IgD-negative memory B cell (primary cell): Measurements from ENCODE around the gene PGGHG. TPM values are rescaled to one million over a fixed set of nuclear protein-coding genes. Genes with fewer than 3 reads are reported as not detected.

Experiments
- H3K27ac Mint-ChIP-seq, 3 donors: one replicate each; pipeline ENCODE4 v1.8.0; 2020 to 2022; ENCODE audit warnings: mild to moderate bottlenecking in 3 of 3, mixed read lengths in 3 of 3, moderate library complexity in 1 of 3
- H3K27me3 Mint-ChIP-seq: one replicate; pipeline ENCODE4 v1.8.0; 2021; ENCODE audit warnings: mixed read lengths
- H3K36me3 Mint-ChIP-seq: one replicate; pipeline ENCODE4 v1.8.0; 2020; ENCODE audit warnings: mild to moderate bottlenecking, mixed read lengths
- H3K4me1 Mint-ChIP-seq, 3 donors: one replicate each; pipeline ENCODE4 v1.8.0; 2020 to 2022; ENCODE audit warnings: mixed read lengths in 3 of 3, mild to moderate bottlenecking in 1 of 3
- H3K4me3 Mint-ChIP-seq, 4 donors: one replicate each; pipeline ENCODE4 v1.8.0; 2020 to 2022; ENCODE audit warnings: mild to moderate bottlenecking in 4 of 4, mixed read lengths in 4 of 4, moderate library complexity in 3 of 4
- H3K9me3 Mint-ChIP-seq, 3 donors: one replicate each; pipeline ENCODE4 v1.8.0; 2020 to 2021; ENCODE audit warnings: mixed read lengths in 3 of 3, mild to moderate bottlenecking in 1 of 3
- polyA plus RNA-seq: library from polyadenylated mRNA; unstranded; fragments of 300-500 nt; fragmentation: Illumina TruSeq; gene quantifications from one replicate; pipeline ENCODE4 v1.2.3, GENCODE V29; 2021

PGGHG gene
- polyA plus RNA-seq, 1 donor from 2014 or later, result 6.1 TPM

- Mint-ChIP-seq H3K36me3 (peaks cover 1% of the 10 kb centered on the region), H3K4me1 (peaks cover 16 to 26% (median 24%) of the 10 kb centered on the region in 3 donors), H3K9me3 (no peaks in the 10 kb centered on the region)
These were observed 10.7 kb upstream of the PGGHG start, which contains the start of gene NLRP6 for GRCh38 chr11:278001-278951. Gene NLRP6 (plus strand): TSS chr11:278407. CDS start chr11:278570, 163 bp downstream.

DNA sequence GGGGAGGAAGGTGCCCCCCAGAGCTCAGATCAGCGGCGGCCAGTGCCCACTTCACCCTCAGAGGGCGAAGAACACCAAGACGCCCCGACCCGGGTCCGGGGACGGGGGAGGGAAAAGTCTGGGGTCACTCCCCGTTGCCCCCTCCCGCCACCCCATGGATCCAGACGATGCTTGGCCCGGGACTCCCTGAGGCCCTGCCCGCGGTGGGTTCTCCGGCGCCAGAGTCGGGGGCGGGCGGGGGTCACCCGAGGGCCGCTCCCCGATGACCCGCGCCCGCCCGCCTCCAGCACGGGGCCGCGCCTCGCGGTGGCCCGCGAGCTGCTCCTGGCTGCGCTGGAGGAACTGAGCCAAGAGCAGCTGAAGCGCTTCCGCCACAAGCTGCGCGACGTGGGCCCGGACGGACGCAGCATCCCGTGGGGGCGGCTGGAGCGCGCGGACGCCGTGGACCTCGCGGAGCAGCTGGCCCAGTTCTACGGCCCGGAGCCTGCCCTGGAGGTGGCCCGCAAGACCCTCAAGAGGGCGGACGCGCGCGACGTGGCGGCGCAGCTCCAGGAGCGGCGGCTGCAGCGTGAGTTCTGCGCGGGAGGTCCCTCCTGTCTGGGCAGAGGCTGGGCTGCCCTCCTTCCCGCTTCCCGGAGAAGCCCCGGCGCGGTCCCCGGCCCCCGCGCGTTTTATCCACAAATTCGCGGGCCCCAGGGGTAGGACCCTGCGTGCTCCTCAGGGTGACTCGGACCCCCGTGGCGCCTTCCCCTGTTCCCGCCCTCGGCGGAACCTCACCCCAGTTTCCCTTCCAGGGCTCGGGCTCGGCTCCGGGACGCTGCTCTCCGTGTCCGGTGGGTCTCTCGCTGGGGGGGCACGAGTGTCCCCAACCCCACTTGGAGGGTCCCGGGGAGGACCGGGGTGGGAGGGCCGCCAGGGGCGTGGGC is 9.6 kb upstream of the PGGHG start:
- peaks cover 19% of the 10 kb centered on the region for H3K27me3 Mint-ChIP-seq
- H3K36me3 Mint-ChIP-seq, result peaks cover 1% of the 10 kb centered on the region
- peak overlapping the region in 3 of 4 donors; percentile 34 to 85 (median 84) for H3K4me3 Mint-ChIP-seq
- no peak overlapping the region for H3K27ac Mint-ChIP-seq
- no peaks in the 10 kb centered on the region for H3K9me3 Mint-ChIP-seq
- peaks cover 16 to 24% (median 24%) of the 10 kb centered on the region in 3 donors for H3K4me1 Mint-ChIP-seq

More at GRCh38 chr11:278001-278951, 10.7 kb upstream of the PGGHG start, which contains the start of gene NLRP6:
- Mint-ChIP-seq H3K4me3 (peak within 1 kb of the TSS in 3 of 4 donors; percentile 48 to 84 (median 55)), H3K27ac (peak within 1 kb of the TSS in 2 of 3 donors; percentile 29 to 76), H3K27me3 (peaks cover 16% of the 10 kb centered on the region)

DNA sequence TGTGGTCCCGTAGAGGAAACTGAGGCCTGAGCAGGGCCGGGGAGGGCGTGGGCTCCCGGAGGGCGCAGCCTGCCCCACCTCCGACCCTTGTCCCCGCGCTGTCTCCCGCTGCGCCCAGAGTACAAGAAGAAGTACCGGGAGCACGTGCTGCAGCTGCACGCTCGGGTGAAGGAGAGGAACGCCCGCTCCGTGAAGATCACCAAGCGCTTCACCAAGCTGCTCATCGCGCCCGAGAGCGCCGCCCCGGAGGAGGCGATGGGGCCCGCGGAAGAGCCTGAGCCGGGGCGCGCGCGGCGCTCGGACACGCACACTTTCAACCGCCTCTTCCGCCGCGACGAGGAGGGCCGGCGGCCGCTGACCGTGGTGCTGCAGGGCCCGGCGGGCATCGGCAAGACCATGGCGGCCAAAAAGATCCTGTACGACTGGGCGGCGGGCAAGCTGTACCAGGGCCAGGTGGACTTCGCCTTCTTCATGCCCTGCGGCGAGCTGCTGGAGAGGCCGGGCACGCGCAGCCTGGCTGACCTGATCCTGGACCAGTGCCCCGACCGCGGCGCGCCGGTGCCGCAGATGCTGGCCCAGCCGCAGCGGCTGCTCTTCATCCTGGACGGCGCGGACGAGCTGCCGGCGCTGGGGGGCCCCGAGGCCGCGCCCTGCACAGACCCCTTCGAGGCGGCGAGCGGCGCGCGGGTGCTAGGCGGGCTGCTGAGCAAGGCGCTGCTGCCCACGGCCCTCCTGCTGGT is 8.8 kb upstream of the PGGHG start:
- Mint-ChIP-seq H3K27ac (no peak overlapping the region), H3K9me3 (no peaks in the 10 kb centered on the region), H3K4me1 (peaks cover 12 to 20% (median 19%) of the 10 kb centered on the region in 3 donors), H3K27me3 (peaks cover 19% of the 10 kb centered on the region), H3K4me3 (peak overlapping the region; percentile 80 to 92 (median 84)), H3K36me3 (peaks cover 1% of the 10 kb centered on the region)

DNA sequence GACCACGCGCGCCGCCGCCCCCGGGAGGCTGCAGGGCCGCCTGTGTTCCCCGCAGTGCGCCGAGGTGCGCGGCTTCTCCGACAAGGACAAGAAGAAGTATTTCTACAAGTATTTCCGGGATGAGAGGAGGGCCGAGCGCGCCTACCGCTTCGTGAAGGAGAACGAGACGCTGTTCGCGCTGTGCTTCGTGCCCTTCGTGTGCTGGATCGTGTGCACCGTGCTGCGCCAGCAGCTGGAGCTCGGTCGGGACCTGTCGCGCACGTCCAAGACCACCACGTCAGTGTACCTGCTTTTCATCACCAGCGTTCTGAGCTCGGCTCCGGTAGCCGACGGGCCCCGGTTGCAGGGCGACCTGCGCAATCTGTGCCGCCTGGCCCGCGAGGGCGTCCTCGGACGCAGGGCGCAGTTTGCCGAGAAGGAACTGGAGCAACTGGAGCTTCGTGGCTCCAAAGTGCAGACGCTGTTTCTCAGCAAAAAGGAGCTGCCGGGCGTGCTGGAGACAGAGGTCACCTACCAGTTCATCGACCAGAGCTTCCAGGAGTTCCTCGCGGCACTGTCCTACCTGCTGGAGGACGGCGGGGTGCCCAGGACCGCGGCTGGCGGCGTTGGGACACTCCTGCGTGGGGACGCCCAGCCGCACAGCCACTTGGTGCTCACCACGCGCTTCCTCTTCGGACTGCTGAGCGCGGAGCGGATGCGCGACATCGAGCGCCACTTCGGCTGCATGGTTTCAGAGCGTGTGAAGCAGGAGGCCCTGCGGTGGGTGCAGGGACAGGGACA is 8.0 kb upstream of the PGGHG start:
- Mint-ChIP-seq H3K36me3 (peaks cover 1% of the 10 kb centered on the region), H3K27me3 (peaks cover 19% of the 10 kb centered on the region), H3K9me3 (no peaks in the 10 kb centered on the region), H3K4me3 (peak overlapping the region; percentile 75 to 86 (median 80)), H3K4me1 (peaks cover 11 to 15% (median 15%) of the 10 kb centered on the region in 3 donors), H3K27ac (peak overlapping the region in 2 of 3 donors; percentile 62 to 85)

DNA sequence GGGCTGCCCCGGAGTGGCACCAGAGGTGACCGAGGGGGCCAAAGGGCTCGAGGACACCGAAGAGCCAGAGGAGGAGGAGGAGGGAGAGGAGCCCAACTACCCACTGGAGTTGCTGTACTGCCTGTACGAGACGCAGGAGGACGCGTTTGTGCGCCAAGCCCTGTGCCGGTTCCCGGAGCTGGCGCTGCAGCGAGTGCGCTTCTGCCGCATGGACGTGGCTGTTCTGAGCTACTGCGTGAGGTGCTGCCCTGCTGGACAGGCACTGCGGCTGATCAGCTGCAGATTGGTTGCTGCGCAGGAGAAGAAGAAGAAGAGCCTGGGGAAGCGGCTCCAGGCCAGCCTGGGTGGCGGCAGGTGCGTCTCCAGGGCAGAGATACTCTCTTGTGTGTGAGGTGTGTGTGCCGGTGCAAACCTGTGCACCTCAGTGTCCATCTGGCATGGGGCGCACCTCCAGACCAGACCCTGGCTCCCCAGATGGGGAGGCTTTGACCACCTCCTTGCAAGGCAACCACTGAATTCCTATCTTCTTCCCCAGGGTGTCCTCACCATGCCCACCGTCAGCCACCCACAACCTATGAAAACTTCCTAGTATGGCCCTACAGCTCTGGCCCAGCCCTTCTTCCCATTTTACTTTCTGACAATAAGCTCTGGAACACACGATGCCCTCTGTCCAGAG is 7.3 kb upstream of the PGGHG start:
- H3K9me3 Mint-ChIP-seq, result no peaks in the 10 kb centered on the region
- H3K27ac Mint-ChIP-seq, result peak overlapping the region in 2 of 3 donors; percentile 62 to 85
- peak overlapping the region; percentile 75 to 86 (median 80) for H3K4me3 Mint-ChIP-seq
- peaks cover 1% of the 10 kb centered on the region for H3K36me3 Mint-ChIP-seq
- peaks cover 19% of the 10 kb centered on the region for H3K27me3 Mint-ChIP-seq
- peaks cover 9 to 15% (median 13%) of the 10 kb centered on the region in 3 donors for H3K4me1 Mint-ChIP-seq

GRCh38 chr11:282171-282570 is 6.8 kb upstream of the PGGHG start:
- peak overlapping the region in 2 of 4 donors; percentile 63 to 75 for H3K4me3 Mint-ChIP-seq
- no peak overlapping the region for H3K27ac Mint-ChIP-seq
- H3K4me1 Mint-ChIP-seq, result peaks cover 8 to 19% (median 16%) of the 10 kb centered on the region in 3 donors
- no peaks in the 10 kb centered on the region for H3K9me3 Mint-ChIP-seq
- peaks cover 20% of the 10 kb centered on the region for H3K27me3 Mint-ChIP-seq
- H3K36me3 Mint-ChIP-seq, result peaks cover 1% of the 10 kb centered on the region

- no peaks in the 10 kb centered on the region for H3K9me3 Mint-ChIP-seq
- H3K4me3 Mint-ChIP-seq, result peak overlapping the region in 2 of 4 donors; percentile 42 to 63
- peaks cover 8 to 20% (median 18%) of the 10 kb centered on the region in 3 donors for H3K4me1 Mint-ChIP-seq
- peak overlapping the region in 1 of 3 donors; percentile 1 for H3K27ac Mint-ChIP-seq
- peaks cover 20% of the 10 kb centered on the region for H3K27me3 Mint-ChIP-seq
- H3K36me3 Mint-ChIP-seq, result peaks cover 1% of the 10 kb centered on the region
These were observed 6.1 kb upstream of the PGGHG start for GRCh38 chr11:282630-283360.

DNA sequence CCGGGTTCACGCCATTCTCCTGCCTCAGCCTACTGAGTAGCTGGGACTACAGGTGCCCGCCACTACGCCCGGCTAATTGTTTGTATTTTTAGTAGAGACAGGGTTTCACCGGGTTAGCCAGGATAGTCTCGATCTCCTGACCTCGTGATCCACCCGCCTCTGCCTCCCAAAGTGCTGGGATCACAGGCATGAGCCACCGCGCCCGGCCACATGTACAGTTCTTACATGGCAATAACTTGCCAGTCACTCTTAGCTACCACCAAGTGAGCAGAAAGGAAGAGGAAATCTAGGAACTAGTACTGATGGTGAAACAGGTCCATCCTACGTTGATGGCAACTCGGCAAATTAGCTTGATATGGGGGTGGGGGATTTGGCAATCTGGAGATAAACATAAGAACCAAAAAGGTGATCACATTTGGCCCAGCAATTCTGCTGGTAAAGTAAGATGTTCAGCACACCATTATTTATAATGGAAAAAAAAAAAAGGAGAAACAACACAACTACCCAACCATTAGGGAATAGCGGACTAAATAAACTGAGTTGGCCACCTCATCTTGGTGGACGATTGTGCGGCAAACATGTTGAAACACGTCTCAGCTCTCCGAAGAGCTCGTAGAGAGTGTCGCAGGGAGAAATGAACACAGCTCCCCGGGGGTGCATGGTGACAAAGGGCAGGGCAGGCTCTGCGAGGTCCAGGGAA is 5.4 kb upstream of the PGGHG start:
- Mint-ChIP-seq H3K27ac (peak overlapping the region; percentile 1 to 69 (median 40)), H3K27me3 (peaks cover 21% of the 10 kb centered on the region), H3K4me1 (peaks cover 8 to 25% (median 18%) of the 10 kb centered on the region in 3 donors), H3K36me3 (peaks cover 1% of the 10 kb centered on the region), H3K4me3 (peak overlapping the region in 2 of 4 donors; percentile 30 to 59), H3K9me3 (no peaks in the 10 kb centered on the region)

DNA sequence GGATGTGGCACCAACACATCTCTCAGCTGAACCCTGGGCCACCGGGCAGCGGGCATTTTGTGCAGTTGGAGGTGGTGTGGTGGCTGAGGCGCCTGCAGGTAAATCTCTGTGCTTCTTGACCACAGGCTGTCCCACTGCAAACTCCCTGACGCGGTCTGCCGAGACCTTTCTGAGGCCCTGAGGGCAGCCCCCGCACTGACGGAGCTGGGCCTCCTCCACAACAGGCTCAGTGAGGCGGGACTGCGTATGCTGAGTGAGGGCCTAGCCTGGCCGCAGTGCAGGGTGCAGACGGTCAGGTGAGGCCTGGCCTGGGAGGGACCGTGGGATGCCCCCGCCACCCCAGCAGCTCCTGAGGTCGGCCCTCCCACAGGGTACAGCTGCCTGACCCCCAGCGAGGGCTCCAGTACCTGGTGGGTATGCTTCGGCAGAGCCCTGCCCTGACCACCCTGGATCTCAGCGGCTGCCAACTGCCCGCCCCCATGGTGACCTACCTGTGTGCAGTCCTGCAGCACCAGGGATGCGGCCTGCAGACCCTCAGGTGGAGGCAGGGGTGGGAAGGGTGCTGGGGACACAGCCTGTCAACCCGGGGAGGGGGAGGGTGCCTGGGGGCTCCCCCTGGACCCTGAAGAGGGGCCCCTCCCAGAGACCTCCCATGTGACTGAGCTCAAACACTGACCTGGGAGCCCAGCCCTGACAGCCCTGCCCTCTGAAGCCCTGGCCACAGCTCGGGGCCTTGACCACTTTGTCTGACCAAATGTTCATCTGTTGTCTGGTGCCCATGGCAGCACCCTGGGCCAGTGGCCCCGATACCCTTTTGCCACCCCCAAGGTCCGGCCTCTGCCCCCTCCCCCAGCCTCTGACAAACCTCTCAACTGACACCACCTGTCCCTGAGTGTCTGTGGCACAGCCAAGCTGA is 4.6 kb upstream of the PGGHG start:
- Mint-ChIP-seq H3K27me3 (peaks cover 20% of the 10 kb centered on the region), H3K36me3 (peaks cover 1% of the 10 kb centered on the region), H3K9me3 (no peaks in the 10 kb centered on the region), H3K4me1 (peaks cover 8 to 23% (median 15%) of the 10 kb centered on the region in 3 donors), H3K4me3 (peak overlapping the region in 1 of 4 donors; percentile 59), H3K27ac (peak overlapping the region in 1 of 3 donors; percentile 69)

DNA sequence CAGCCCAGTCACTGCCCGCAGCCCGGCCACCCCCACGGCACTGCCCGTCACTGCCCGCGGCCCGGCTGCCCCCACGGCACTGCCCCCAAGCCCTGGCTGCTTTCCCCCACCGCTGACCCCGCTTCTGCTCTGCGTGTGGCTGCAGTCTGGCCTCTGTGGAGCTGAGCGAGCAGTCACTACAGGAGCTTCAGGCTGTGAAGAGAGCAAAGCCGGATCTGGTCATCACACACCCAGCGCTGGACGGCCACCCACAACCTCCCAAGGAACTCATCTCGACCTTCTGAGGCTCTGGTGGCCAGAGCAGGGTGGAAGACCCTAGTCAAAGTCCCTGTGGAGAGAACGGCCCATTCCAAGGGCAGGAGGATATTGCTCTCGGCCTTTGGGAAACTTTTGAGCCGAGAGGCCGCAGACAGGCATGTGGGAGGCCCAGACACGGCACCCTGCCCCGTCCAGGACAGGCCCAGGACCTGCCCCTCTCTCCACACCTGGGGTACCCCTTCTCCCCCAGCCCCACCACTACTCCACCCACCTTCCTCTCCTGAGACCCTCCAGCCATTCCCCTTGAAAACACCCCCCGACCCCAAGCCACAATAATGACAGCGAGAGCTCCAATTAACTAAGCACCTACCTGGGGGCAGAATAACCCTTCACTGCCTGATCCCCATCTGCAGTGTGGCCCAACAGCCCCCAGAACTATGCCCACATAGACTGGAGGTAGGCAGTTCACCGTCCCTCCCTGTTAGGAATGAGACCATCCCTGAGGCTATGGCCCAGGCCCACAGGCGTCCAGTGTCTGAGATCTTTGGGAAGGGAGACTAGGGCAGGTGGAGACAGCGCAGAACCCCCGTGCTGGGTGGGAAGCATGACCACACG is 3.7 kb upstream of the PGGHG start:
- Mint-ChIP-seq H3K4me1 (peaks cover 8 to 24% (median 15%) of the 10 kb centered on the region in 3 donors), H3K4me3 (no peak overlapping the region), H3K36me3 (no peaks in the 10 kb centered on the region), H3K27me3 (peaks cover 18% of the 10 kb centered on the region), H3K27ac (no peak overlapping the region), H3K9me3 (no peaks in the 10 kb centered on the region)
